Kidney capillary endothelial cell (primary cell): ENCODE results near the gene TRIM71.
A peak's percentile ranks its signal among the peaks of the same experiment; 100 is the strongest.
"Not testable (repeated sequence)": the region's sequence is repeated elsewhere in the genome, so short reads cannot be mapped to it uniquely, and the experiment has no call there.

Source experiments
- DNase-seq: peaks from one replicate; pipeline ENCODE4 v3.0.0-alpha.2; 2018; ENCODE audit warnings: low spot score

The TRIM71 gene

GRCh38 chr3:32934150-32934742 is 116.4 kb downstream of the TRIM71 start:
- DNase-seq, result no peak

GRCh38 chr3:32937331-32937730 is 119.5 kb downstream of the TRIM71 start:
- DNase-seq, result no peak

GRCh38 chr3:32939531-32940284 is 121.9 kb downstream of the TRIM71 start:
- DNase-seq, result not testable (repeated sequence)

- DNase-seq, result no peak
Observed at GRCh38 chr3:32940726-32941125, 122.9 kb downstream of the TRIM71 start.

- peak; percentile 36 for DNase-seq
Observed at GRCh38 chr3:32945136-32945535, 127.3 kb downstream of the TRIM71 start.

- not testable (repeated sequence) for DNase-seq
Observed at GRCh38 chr3:32945598-32945997, 127.8 kb downstream of the TRIM71 start.

- DNase-seq, result no peak
Observed at GRCh38 chr3:32946973-32947788, 129.4 kb downstream of the TRIM71 start.
